AG09319 (cell line): ENCODE results near the gene MROH8.

Experiments used
- DNase-seq: peaks from one replicate; pipeline ENCODE4 v3.0.0-alpha.2; 2010; ENCODE audit warnings: low read depth; ENCODE audit errors: extremely low read depth
- CTCF ChIP-seq: IDR thresholded peaks from 2 replicates; pipeline ENCODE4 v1.5.1; 2011; ENCODE audit warnings: low read depth, mild to moderate bottlenecking, inconsistent platforms, low read length, moderate library complexity

MROH8 gene

DNA sequence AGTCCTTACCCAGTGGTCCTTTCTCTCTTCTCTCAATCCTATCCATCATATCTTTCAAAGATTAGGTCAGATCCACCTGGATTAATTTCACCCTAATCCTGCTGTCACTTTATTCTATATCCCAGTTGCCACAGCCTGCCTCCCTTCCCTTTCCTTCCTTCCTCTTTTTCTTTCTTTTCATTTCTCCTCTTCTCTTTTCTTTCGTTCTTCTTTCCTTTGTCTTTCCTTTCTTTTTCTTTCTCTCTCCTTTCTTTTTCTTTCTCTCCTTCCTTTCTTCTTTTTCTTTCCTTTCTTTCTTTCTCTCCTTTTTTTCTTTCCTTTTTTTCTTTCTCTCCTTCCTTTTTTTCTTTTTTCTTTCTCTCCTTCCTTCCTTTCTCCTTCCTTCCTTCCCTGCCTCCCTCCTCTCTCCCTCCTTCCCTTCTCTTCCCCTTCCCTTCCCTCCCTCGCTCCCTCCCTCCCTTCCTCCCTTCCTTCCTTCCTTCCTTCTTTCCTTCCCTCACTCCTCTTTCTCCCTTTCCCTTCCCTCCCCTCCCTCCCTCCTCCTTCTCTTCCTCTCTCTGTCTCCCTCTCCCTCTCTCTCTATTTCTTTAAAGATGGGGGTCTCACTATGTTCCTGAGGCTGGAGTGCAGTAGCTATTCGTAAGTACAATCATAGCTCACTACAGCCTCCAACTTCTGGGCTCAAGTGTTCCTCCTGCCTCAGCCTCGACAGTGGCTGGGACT, 15.4 kb downstream of the MROH8 start:
- no peak for DNase-seq
- TF ChIP-seq CTCF: no peak

DNA sequence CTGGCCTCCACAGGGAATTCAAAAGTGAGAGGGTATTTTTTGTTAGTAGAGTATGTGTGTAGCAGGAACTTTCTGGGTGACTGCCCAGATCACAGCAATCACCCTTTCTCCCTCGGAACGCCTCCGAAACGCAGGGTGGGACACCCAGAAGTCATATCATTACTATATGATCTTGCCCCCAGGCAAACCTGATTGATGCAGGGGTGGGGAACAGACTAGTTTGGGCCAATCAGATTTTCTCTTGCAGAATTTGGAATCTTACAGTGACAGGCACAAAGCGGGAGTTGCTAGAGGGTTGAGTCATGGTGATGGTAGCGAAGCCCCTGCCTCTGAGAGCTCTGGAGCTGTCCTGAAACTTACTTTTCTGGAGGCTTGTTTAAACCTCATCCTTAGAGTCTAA, 16.7 kb downstream of the MROH8 start:
- TF ChIP-seq CTCF: no peak
- DNase-seq: no peak

GRCh38 chr20:37161830-37162549, 17.4 kb downstream of the MROH8 start:
- no peak for DNase-seq
- TF ChIP-seq CTCF: no peak

- no peak for TF ChIP-seq CTCF
- DNase-seq: no peak
Observed at GRCh38 chr20:37160683-37161082, 18.7 kb downstream of the MROH8 start.

GRCh38 chr20:37158248-37158647, 21.1 kb downstream of the MROH8 start:
- no peak for TF ChIP-seq CTCF
- DNase-seq: no peak

- no peak for DNase-seq
- TF ChIP-seq CTCF: no peak
Observed at GRCh38 chr20:37155987-37156386, 23.4 kb downstream of the MROH8 start.

GRCh38 chr20:37154684-37155298, 24.6 kb downstream of the MROH8 start:
- DNase-seq: no peak
- no peak for TF ChIP-seq CTCF
